K562 (cell line): ENCODE measurements around the gene GABRR3. TPM values are rescaled to one million over a fixed set of nuclear protein-coding genes. Genes with fewer than 3 reads are reported as not detected.

Source experiments
- ATAC-seq: fragments of 200-7000 bp; cut with Tn5 transposase; 3 replicates; pipeline ENCODE4 v1.9.1; 2020; ENCODE audit warnings: moderate library complexity
- BruUV-seq: library from RNA; stranded (reverse); fragments of 400-500 nt; replicated peaks from 2 replicates; lab custom pipeline; 2021; lab: Mats Ljungman, UMichigan
- CTCF ChIA-PET: fragments of 300-600 bp; formaldehyde crosslinking; extraction: SDS; loops from one replicate; lab custom pipeline; 2021; ENCODE audit warnings: low intra/inter-chr PET ratio; lab: Yijun Ruan, JAX
- POLR2A ChIA-PET: fragments of 300-600, 350-650 bp; sonication (Branson Sonifier 250); formaldehyde crosslinking; extraction: SDS; loops from one replicate; lab custom pipeline; 2021; ENCODE audit warnings: antibody characterized with exemption, inconsistent platforms; lab: Yijun Ruan, JAX
- DNase-seq, 4 experiments: peaks; one replicate each; pipeline versions ENCODE4 v3.0.0 to v3.0.0-alpha.2; 2011 to 2018; ENCODE audit warnings: low spot score in 3 of 4, mixed read lengths in 3 of 4; ENCODE audit errors: extremely low read depth in 1 of 4
- FAIRE-seq: peaks from 2 replicates; lab custom pipeline; 2011; peaks lifted over from hg19 to GRCh38; lab: Jason Lieb, UNC
- H2AFZ ChIP-seq: 2 replicates; pipeline ENCODE4 v1.6.0; 2011; ENCODE audit warnings: low read depth, low read length, control low read depth, inconsistent platforms
- H3K27ac ChIP-seq: fragments of 200-600 bp; 3 replicates; pipeline ENCODE4 v1.8.0; 2011; ENCODE audit warnings: low read depth, mild to moderate bottlenecking, control low read depth, inconsistent platforms, low read length, moderate library complexity, mixed read lengths; ENCODE audit errors: extremely low read depth
- H3K27me3 ChIP-seq, 2 experiments: fragments of 300-600 bp in 1 of 2; 2 replicates in 1 of 2; 3 replicates in 1 of 2; pipeline versions ENCODE4 v1.6.0 to v1.8.0; 2011; ENCODE audit warnings: inconsistent platforms in 2 of 2, low read length in 2 of 2, mild to moderate bottlenecking in 1 of 2, mixed read lengths in 1 of 2, moderate library complexity in 1 of 2; ENCODE audit not compliant: control insufficient read depth in 2 of 2, insufficient read depth in 2 of 2
- H3K36me3 ChIP-seq: fragments of 300-600 bp; 3 replicates; pipeline ENCODE4 v1.8.0; 2011; ENCODE audit warnings: mild to moderate bottlenecking, low read length, inconsistent platforms; ENCODE audit not compliant: control insufficient read depth, insufficient read depth
- H3K4me1 ChIP-seq, 2 experiments: fragments of 200-600 bp in 1 of 2; replicated peaks in 1 of 2; 2 replicates in 1 of 2; 3 replicates in 1 of 2; pipeline versions ENCODE4 v1.5.1 to v1.8.0; 2011; ENCODE audit warnings: inconsistent platforms in 2 of 2, low read length in 2 of 2, mild to moderate bottlenecking in 1 of 2, mixed read lengths in 1 of 2, moderate library complexity in 1 of 2; ENCODE audit not compliant: control insufficient read depth in 2 of 2, insufficient read depth in 2 of 2
- H3K4me2 ChIP-seq: 2 replicates; pipeline ENCODE4 v1.6.1; 2011; ENCODE audit warnings: low read length, control low read depth, inconsistent platforms, mixed read lengths; ENCODE audit not compliant: insufficient read depth
- H3K4me3 ChIP-seq: fragments of 200-600 bp; sonication (generic), shearing (Covaris generic); 2 replicates; pipeline ENCODE4 v1.5.1; 2016; ENCODE audit warnings: control low read depth, inconsistent platforms
- H3K79me2 ChIP-seq: fragments of 200-600 bp; 3 replicates; pipeline ENCODE4 v1.8.0; 2011; ENCODE audit warnings: low read length, inconsistent platforms; ENCODE audit not compliant: control insufficient read depth, insufficient read depth
- H3K9ac ChIP-seq, 2 experiments: 2 replicates each; pipeline versions ENCODE4 v1.6.0 to v1.6.1; 2011; ENCODE audit warnings: low read depth in 2 of 2, low read length in 2 of 2, control low read depth in 1 of 2, inconsistent platforms in 1 of 2, mild to moderate bottlenecking in 1 of 2, mixed read lengths in 1 of 2; ENCODE audit not compliant: insufficient read depth in 1 of 2
- H3K9me1 ChIP-seq: one replicate; pipeline ENCODE4 v1.6.0; 2011; ENCODE audit warnings: inconsistent platforms, mild to moderate bottlenecking, low read length, moderate library complexity; ENCODE audit not compliant: control insufficient read depth, insufficient read depth
- H3K9me3 ChIP-seq: replicated peaks from 2 replicates; pipeline ENCODE4 v1.5.1; 2011; ENCODE audit warnings: low read depth, low read length, inconsistent platforms; ENCODE audit not compliant: control insufficient read depth, insufficient read depth
- H4K20me1 ChIP-seq: replicated peaks from 2 replicates; pipeline ENCODE4 v1.6.1; 2011; ENCODE audit warnings: low read length, inconsistent platforms, mixed read lengths; ENCODE audit not compliant: control insufficient read depth, insufficient read depth
- CBX1 ChIP-seq: sonication (generic); IDR thresholded peaks from 2 replicates; pipeline ENCODE4 v1.6.1; 2016; ENCODE audit warnings: antibody characterized with exemption, low read depth, mild to moderate bottlenecking
- CEBPB ChIP-seq: fragments of 450-650 bp; IDR thresholded peaks from 2 replicates; pipeline ENCODE4 v1.6.1; 2016; ENCODE audit warnings: missing genetic modification characterization, missing compliant biosample characterization
- NFE2L1 ChIP-seq: fragments of 450-650 bp; IDR thresholded peaks from 2 replicates; pipeline ENCODE4 v1.6.1; 2016; ENCODE audit warnings: missing genetic modification characterization, low read depth, mild to moderate bottlenecking, missing compliant biosample characterization, moderate library complexity, borderline replicate concordance
- PHF21A ChIP-seq: fragments of 450-650 bp; IDR thresholded peaks from 2 replicates; pipeline ENCODE4 v1.6.1; 2017; ENCODE audit warnings: low read depth, borderline replicate concordance
- RFX5 ChIP-seq: IDR thresholded peaks from 2 replicates; pipeline ENCODE4 v1.6.1; 2011; ENCODE audit warnings: low read depth, mild to moderate bottlenecking, improper control_type of control experiment, low read length
- STAG1 ChIP-seq: sonication (generic); formaldehyde crosslinking; IDR thresholded peaks from 2 replicates; pipeline ENCODE4 v1.5.0; 2020; ENCODE audit warnings: missing genetic modification reagents, borderline replicate concordance
- STAT5B ChIP-seq: fragments of 250-450 bp; sonication (Bioruptor Pico); IDR thresholded peaks from 2 replicates; pipeline ENCODE4 v1.8.0; 2021; ENCODE audit warnings: mild to moderate bottlenecking, inconsistent platforms
- TBL1XR1 ChIP-seq, 2 experiments: IDR thresholded peaks; 2 replicates each; pipeline ENCODE4 v1.6.1; 2012; ENCODE audit warnings: improper control_type of control experiment in 2 of 2, low read length in 2 of 2, mild to moderate bottlenecking in 1 of 2
- TFE3 ChIP-seq: fragments of 450-650 bp; formaldehyde crosslinking; IDR thresholded peaks from 2 replicates; pipeline ENCODE4 v1.4.0; 2020; ENCODE audit warnings: mild to moderate bottlenecking, mixed read lengths
- ZNF140 ChIP-seq: fragments of 250-450 bp; sonication (Bioruptor Pico); IDR thresholded peaks from 2 replicates; pipeline ENCODE4 v1.8.0; 2021; ENCODE audit warnings: moderate library complexity, mild to moderate bottlenecking, inconsistent platforms
- ZNF282 ChIP-seq: sonication (generic); formaldehyde crosslinking; IDR thresholded peaks from 2 replicates; pipeline ENCODE4 v1.8.1; 2023; ENCODE audit warnings: missing genetic modification reagents
- ZSCAN29 ChIP-seq: fragments of 450-650 bp; IDR thresholded peaks from 2 replicates; pipeline ENCODE4 v1.6.1; 2017
- WGBS: fragments of 100-300 bp; shearing (Covaris generic); methylation state at CpG from one replicate; pipeline ENCODE4 v1.1.6; 2016; ENCODE audit warnings: low coverage, mixed read lengths; ENCODE audit not compliant: insufficient coverage; ENCODE audit errors: missing lambda C conversion rate; 5-methylcytosine and 5-hydroxymethylcytosine counted together
- in situ Hi-C: fragments of 300-500 bp; cut with MboI; formaldehyde crosslinking; loops from 4 replicates; pipeline ENCODE4 v1.15.0; 2018; ENCODE audit warnings: inconsistent platforms, mixed read lengths
- intact Hi-C: fragments of 100-400 bp; cut with micrococcal nuclease; formaldehyde crosslinking; loops from 2 replicates; pipeline ENCODE4 v1.14.2; 2022
- polyA plus RNA-seq, 8 experiments: library from polyadenylated mRNA; depleted of rRNA in 4 of 8; stranded (reverse) in 5 of 8; unstranded in 3 of 8; fragments of >200 nt; fragmentation: Nextera tagmentation in 2 of 8; fragmentation: Illumina TruSeq in 1 of 8; extraction: Ambion mirVana in 2 of 8; extraction: Trizol in 1 of 8; gene quantifications; 2 replicates each; pipeline versions ENCODE4 v1.2.1 to v1.2.3, GENCODE V29; 2011 to 2014; ENCODE audit warnings: inconsistent platforms in 1 of 8, missing spikeins in 1 of 8
- total RNA-seq, 7 experiments: library from RNA; depleted of rRNA in 6 of 7; stranded (reverse); fragments of >200 nt in 6 of 7; fragmentation: Illumina TruSeq in 2 of 7; extraction: Trizol in 2 of 7; gene quantifications; 2 replicates each; pipeline versions ENCODE4 v1.2.1 to v1.2.3, GENCODE V29; 2011 to 2021; ENCODE audit warnings: low replicate concordance in 1 of 7

The GABRR3 gene
- total and polyA plus RNA-seq, 9 of the 15 experiments (the other 6 are each of a cell fraction or from before 2014, with no cell fraction given): not detected

DNA sequence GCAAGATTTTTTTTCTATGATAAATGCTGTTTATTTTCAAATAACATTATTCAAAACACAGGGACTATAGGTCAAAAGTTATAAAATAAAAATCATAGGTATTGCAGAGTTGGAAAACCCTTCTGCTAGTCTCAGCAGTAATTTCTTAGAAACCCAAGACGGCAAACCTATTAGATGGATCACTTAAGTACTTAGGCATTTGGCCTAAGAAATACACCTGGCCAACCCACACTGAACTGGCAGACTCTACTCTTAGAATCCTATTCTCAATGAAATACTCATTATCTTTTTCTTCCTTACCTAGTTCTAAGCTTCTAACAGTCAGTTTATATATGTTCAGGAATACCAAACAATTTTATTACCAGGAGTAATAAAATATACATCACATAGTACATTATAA is 32.4 kb downstream of the GABRR3 start:
- Histone ChIP-seq H3K27me3 (no peaks in the 10 kb centered on the region), H3K36me3 (no peaks in the 10 kb centered on the region), H2AFZ (no peak overlapping the region), H3K4me3 (no peak overlapping the region), H4K20me1 (no peaks in the 10 kb centered on the region), H3K4me2 (no peak overlapping the region), H3K4me1 (no peaks in the 10 kb centered on the region), H3K79me2 (no peaks in the 10 kb centered on the region), H3K9ac (no peak overlapping the region), H3K9me1 (no peaks in the 10 kb centered on the region), H3K27ac (no peak overlapping the region), H3K9me3 (no peaks in the 10 kb centered on the region)
- in situ Hi-C loops: no loop called here
- CTCF ChIA-PET: no interaction called here
- TF ChIP-seq STAT5B (CRISPR knock-in tag): no peak
- TF ChIP-seq ZSCAN29: no peak
- no peak for TF ChIP-seq PHF21A
- no peak for TF ChIP-seq CBX1
- TF ChIP-seq TFE3 (CRISPR knock-in tag): no peak
- no peak for TF ChIP-seq ZNF140 (CRISPR knock-in tag)
- TF ChIP-seq CEBPB (tag): no peak
- TF ChIP-seq RFX5: no peak
- TF ChIP-seq TBL1XR1 (IDR thresholded peaks at IDR 0.05; ENCODE audit: low read length in 2 of 2): no peak
- TF ChIP-seq ZNF282: no peak
- TF ChIP-seq NFE2L1 (tag): no peak
- no peak for TF ChIP-seq STAG1
- no peak for ATAC-seq
- no peak for DNase-seq
- intact Hi-C loops: no loop called here
- no peak for FAIRE-seq
- WGBS: 33% methylated on average over 1 of the region's 1 CpG
- POLR2A ChIA-PET: no interaction called here
- no TSS peak for BruUV-seq
